ENCODE measurements around the gene UVSSA.

The UVSSA gene

DNA sequence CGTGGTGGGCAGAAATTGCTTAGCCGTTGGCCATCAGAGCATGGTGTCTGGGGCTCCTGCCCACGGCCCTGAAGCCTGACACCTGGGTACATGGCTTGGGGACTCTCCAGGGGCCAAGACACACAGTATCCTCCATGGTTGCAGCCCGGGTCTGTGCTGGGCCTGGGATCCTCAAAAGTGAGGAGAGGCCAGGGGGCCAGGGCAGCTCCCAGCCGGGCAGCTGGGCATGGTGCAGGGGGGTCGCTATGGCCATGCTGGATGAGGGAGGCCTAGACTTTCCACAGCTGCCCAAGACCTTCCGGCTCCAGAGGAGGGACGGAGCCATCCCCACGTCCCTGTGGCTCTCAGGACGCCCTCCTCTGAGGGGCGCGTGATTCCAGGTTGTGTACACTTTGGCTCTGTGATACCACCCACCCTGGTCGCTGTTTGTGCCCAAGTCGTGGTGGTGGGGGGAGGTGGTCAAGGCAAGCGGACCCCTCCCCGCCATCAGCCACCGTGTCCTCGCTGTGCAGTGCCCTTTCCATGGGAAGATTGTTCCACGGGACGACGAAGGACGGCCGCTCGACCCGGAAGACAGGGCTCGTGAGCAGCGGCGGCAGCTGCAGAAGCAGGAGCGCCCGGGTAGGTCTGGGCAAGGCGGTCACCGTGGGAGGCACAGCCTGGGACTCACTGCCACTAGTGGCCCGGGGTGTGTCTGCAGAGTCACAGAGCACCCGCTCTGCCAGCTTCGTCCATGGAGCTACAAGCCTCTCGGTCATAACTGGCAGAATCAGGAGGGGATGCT, 33.6 kb downstream of the UVSSA start:
- TF ChIP-seq, protein P1, sequence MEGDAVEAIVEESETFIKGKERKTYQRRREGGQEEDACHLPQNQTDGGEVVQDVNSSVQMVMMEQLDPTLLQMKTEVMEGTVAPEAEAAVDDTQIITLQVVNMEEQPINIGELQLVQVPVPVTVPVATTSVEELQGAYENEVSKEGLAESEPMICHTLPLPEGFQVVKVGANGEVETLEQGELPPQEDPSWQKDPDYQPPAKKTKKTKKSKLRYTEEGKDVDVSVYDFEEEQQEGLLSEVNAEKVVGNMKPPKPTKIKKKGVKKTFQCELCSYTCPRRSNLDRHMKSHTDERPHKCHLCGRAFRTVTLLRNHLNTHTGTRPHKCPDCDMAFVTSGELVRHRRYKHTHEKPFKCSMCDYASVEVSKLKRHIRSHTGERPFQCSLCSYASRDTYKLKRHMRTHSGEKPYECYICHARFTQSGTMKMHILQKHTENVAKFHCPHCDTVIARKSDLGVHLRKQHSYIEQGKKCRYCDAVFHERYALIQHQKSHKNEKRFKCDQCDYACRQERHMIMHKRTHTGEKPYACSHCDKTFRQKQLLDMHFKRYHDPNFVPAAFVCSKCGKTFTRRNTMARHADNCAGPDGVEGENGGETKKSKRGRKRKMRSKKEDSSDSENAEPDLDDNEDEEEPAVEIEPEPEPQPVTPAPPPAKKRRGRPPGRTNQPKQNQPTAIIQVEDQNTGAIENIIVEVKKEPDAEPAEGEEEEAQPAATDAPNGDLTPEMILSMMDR (IDR thresholded peaks at IDR 0.05): no peak

- TF ChIP-seq, protein P1 (IDR thresholded peaks at IDR 0.05): no peak
These were observed 34.2 kb downstream of the UVSSA start for GRCh38 chr4:1381181-1381621.

- TF ChIP-seq, protein P1 (IDR thresholded peaks at IDR 0.05): no peak
These were observed 35.0 kb downstream of the UVSSA start for GRCh38 chr4:1381944-1382541.

GRCh38 chr4:1382776-1383727, 36.0 kb downstream of the UVSSA start:
- TF ChIP-seq, protein P1 (IDR thresholded peaks at IDR 0.05): no peak

- TF ChIP-seq, protein P1 (IDR thresholded peaks at IDR 0.05): no peak
These were observed 37.0 kb downstream of the UVSSA start for GRCh38 chr4:1383728-1384591.

GRCh38 chr4:1384675-1385372, 37.8 kb downstream of the UVSSA start:
- TF ChIP-seq, protein P1 (IDR thresholded peaks at IDR 0.05): no peak
